ENCODE results near the gene ZNF546.

DNA sequence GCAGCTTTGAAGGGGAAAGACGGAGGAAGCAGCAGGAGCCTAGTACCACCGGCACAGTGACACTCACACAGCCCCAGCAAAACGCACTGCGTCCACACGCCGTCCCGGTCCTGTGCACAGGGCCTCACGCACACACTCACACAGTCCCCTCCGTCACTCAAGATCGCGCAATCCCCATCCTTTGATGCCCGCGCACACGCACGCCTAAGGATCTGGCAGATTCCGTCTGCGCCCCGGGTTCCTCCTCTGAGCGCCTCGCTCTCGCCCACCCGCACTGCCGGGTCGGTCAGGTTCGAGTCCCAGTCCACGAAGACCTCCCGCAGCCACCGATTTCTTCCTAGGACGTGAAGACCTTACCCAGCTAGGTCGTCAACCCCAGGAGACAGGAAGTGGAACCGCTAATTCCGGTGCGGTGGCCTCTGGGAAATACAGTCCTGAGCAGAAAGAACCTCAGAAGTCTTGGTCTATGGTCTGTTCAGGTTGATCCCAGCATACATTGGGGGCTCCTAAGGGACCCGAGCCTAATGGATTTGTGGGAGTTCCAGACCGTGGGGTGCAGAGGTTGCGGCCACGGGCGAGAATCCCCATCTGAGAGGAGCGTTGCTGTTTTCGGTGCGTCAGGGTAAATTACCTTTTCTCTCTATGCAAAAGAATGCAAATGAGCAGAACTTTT, 59.1 kb downstream of the ZNF546 start, which contains the start of gene ZNF780B:
- no peak for TF ChIP-seq POLR2A (IDR thresholded peaks at IDR 0.05)
- TF ChIP-seq, protein P1, sequence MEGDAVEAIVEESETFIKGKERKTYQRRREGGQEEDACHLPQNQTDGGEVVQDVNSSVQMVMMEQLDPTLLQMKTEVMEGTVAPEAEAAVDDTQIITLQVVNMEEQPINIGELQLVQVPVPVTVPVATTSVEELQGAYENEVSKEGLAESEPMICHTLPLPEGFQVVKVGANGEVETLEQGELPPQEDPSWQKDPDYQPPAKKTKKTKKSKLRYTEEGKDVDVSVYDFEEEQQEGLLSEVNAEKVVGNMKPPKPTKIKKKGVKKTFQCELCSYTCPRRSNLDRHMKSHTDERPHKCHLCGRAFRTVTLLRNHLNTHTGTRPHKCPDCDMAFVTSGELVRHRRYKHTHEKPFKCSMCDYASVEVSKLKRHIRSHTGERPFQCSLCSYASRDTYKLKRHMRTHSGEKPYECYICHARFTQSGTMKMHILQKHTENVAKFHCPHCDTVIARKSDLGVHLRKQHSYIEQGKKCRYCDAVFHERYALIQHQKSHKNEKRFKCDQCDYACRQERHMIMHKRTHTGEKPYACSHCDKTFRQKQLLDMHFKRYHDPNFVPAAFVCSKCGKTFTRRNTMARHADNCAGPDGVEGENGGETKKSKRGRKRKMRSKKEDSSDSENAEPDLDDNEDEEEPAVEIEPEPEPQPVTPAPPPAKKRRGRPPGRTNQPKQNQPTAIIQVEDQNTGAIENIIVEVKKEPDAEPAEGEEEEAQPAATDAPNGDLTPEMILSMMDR (IDR thresholded peaks at IDR 0.05): no peak
- peak in 3 of 4 donors; percentile 33 to 49 (median 43) for TF ChIP-seq POLR2AphosphoS5 (IDR thresholded peaks at IDR 0.05)
- TF ChIP-seq EP300 (IDR thresholded peaks at IDR 0.05): no peak

All from sigmoid colon (tissue), 4 donors.